ENCODE data around the gene CCDC9.

DNA sequence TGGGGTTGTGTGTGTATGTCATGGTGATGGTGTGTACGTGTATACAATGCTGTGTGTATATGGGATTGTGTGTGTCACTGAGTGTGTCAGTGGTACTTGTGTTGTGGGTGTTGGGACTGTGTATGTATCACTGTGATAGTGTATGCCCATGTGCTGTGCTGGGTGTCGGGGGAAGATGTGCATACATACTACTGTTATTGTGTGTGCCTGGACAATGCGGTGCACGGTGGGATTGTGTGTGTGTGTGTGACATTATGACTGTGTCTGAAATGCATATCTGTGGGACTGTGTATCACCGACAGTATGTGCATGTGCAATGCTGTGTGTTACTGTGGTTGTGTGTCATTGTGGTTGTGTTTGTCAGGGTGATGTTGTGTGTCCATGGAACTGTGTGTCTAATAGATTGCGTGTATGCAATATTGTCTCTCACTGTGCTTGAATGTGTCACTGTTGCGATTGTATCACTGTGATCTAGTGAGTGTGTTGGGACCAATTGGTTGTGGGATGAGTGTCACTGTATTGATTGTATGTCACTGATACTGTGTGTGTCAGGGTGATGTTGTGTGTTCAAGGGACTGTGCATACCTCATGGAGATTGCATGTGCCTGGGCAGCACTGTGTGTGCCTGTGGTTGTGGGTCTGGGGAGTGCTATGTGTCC, 14.3 kb upstream of the CCDC9 start:
- TF ChIP-seq, protein P1, sequence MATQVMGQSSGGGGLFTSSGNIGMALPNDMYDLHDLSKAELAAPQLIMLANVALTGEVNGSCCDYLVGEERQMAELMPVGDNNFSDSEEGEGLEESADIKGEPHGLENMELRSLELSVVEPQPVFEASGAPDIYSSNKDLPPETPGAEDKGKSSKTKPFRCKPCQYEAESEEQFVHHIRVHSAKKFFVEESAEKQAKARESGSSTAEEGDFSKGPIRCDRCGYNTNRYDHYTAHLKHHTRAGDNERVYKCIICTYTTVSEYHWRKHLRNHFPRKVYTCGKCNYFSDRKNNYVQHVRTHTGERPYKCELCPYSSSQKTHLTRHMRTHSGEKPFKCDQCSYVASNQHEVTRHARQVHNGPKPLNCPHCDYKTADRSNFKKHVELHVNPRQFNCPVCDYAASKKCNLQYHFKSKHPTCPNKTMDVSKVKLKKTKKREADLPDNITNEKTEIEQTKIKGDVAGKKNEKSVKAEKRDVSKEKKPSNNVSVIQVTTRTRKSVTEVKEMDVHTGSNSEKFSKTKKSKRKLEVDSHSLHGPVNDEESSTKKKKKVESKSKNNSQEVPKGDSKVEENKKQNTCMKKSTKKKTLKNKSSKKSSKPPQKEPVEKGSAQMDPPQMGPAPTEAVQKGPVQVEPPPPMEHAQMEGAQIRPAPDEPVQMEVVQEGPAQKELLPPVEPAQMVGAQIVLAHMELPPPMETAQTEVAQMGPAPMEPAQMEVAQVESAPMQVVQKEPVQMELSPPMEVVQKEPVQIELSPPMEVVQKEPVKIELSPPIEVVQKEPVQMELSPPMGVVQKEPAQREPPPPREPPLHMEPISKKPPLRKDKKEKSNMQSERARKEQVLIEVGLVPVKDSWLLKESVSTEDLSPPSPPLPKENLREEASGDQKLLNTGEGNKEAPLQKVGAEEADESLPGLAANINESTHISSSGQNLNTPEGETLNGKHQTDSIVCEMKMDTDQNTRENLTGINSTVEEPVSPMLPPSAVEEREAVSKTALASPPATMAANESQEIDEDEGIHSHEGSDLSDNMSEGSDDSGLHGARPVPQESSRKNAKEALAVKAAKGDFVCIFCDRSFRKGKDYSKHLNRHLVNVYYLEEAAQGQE (IDR thresholded peaks at IDR 0.05; ENCODE audit: insufficient read depth in 1 of 2, low read depth in 2 of 2, low read length in 2 of 2): no peak
- TF ChIP-seq SIN3A (IDR thresholded peaks at IDR 0.05; ENCODE audit: borderline replicate concordance, insufficient read depth, low read length) (no peak), TAF1 (IDR thresholded peaks at IDR 0.05; ENCODE audit: borderline replicate concordance, insufficient read depth, low read length) (no peak), POLR2AphosphoS5 (IDR thresholded peaks at IDR 0.05; ENCODE audit: low read depth, low read length) (no peak), FOXP2 (optimal IDR thresholded peaks at IDR 0.05; ENCODE audit: borderline replicate concordance, extremely low read depth, extremely low read length, insufficient read depth) (no peak)

Measured in PFSK-1 (cell line).